ENCODE measurements around the gene PKHD1.

Gene PKHD1

DNA sequence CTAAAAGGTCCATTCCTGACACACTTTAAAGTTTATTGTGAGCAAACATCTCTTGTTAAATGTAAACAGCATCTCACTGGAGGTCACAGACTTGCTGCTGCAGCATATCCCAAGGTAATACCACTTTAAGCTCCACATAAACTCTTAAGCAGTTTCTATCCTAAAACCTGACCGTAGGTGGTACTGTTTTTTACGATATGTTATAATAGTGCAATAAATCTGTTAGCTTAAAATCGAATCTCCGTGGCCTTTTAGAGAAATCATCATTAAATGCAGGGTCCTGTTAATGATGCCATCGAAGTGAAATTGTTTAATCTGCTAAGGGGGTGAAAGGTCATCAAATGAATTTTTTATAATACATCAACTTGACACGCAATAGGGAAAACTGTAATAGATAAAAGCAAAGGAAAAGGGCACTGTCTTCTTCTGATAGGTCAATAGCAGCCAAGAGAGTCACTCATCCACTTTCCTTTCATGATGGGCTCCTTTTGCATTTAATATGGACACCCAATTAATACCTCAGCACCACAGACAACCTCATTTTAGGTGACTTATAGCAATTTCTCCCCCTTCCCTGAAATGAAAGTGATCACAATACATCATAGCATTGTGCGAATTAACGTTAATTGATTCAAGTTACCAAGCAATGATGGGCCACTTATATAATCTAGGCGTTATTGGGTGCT, 436.1 kb downstream of the PKHD1 start:
- DNase-seq (ENCODE audit: extremely low read depth in 1 of 2, low read depth in 1 of 2) = no peak

GRCh38 chr6:51648774-51649173, 438.6 kb downstream of the PKHD1 start:
- no peak for DNase-seq (ENCODE audit: extremely low read depth in 1 of 2, low read depth in 1 of 2)

DNA sequence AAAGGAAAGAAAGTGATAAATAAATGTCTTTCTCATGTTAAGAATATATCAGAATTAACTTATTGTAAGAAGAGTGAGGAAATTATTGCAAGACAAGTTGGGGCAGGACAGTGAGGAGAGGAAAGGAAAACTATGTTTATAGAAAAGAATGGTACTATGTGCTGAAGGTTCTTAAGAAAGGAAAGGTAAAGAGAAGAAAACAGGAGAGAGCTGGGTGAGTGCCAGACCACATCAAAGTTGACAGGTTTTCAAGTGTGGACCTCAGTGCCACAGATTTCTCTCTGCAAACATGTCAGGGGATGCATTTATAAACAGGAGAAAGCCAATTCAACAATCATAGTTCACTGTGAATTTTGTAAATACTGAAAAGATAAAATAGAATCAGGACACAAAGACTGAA, 439.2 kb downstream of the PKHD1 start:
- DNase-seq (ENCODE audit: extremely low read depth in 1 of 2, low read depth in 1 of 2) = no peak

GRCh38 chr6:51644426-51644825, 443.0 kb downstream of the PKHD1 start:
- DNase-seq (ENCODE audit: extremely low read depth in 1 of 2, low read depth in 1 of 2) = no peak

DNA sequence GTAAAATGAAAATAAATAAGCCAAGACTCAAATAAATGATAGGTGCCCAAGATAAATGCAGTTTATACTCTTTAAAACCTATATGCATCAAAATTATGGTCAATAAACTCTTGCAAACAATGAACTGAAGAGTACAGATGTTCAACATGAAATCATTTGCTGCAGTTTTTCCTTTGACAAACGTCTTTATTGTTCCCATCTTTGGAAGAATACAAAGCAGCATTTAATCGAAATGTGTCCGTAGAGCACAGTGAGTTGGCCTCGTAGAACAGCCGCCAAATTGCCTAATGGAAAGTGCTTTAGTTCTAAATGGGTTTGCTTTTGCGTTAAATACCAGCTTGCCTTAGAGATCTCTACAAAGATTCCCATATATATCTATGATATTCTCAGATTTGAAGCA, 447.4 kb downstream of the PKHD1 start:
- no peak for DNase-seq (ENCODE audit: extremely low read depth in 1 of 2, low read depth in 1 of 2)

DNA sequence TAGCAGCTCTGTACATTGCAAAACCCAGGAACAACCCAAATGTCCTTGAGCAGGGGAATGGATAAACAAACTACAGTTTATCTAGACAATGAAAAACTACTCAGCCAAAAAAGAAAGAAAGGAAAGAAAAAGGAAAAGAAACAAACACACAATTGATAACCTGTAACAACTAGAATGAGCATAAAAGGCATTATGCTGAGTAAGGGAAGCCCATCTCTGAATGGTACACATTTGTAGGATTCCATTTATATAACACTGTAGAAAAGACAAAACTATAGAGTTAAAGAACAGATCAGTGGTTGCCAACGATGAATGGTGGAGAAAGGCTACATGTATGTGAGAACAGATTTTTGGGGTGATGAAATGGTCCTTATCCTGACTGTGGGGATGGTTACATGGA, 454.0 kb downstream of the PKHD1 start:
- DNase-seq (ENCODE audit: extremely low read depth in 1 of 2, low read depth in 1 of 2) = no peak

DNA sequence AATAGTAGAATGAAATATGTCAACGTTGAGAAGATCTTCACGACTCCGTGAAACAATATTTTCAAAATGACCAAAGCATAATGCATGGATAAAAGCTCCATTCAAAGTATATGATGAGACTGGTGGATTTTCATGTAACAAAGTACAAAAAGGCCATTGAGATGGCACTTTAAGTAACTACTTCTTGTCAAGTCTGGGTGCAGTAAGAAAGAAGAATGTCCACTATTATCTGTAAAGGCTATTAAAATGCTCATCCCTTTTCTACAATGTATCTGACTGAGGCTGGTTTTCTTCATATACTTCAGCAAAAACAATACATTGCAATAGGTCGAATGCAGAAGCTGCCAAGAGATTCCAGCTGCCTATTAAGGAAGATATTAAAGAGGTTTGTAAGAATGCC, 457.4 kb downstream of the PKHD1 start:
- no peak for DNase-seq (ENCODE audit: extremely low read depth in 1 of 2, low read depth in 1 of 2)

GRCh38 chr6:51626391-51626790, 461.0 kb downstream of the PKHD1 start:
- DNase-seq (ENCODE audit: extremely low read depth in 1 of 2, low read depth in 1 of 2) = no peak

DNA sequence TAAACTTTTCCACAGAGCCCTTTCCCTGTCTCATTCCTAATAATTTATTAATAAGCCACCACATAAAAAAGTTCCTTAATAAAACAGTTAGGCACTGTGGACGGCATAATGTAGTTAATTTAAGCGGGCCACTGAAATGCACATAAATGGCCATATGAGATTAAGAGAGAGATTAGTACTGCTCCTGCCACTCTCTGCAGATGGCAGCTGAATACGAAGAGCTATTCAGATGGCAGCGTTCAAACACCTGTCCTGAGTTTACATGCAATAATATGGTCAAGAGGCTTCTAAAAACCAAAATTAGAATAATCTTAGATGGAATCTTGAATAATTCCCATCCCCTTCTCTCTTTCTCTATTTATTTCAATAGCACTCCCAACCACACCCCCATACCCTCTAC, 461.8 kb downstream of the PKHD1 start:
- DNase-seq (ENCODE audit: extremely low read depth in 1 of 2, low read depth in 1 of 2) = no peak

DNA sequence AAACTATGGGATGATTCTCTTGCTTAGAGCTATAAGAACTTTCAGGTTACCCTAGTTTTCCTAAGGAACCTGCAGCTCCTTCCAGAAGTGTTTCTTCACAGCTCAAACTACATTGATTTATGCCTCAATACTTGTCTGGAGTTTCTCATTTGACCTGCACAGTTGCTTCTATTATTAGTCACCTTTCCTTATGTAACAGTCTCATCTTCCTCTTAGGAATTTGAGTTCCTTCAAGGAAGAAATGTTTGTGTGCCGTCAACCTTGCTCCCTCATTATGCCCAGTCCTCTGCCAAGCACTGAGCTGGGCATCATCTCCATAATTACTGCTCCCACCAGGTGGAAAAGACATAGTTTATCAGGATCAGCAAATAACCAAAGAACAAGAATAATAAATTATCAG, 466.4 kb downstream of the PKHD1 start:
- DNase-seq (ENCODE audit: extremely low read depth in 1 of 2, low read depth in 1 of 2) = no peak

DNA sequence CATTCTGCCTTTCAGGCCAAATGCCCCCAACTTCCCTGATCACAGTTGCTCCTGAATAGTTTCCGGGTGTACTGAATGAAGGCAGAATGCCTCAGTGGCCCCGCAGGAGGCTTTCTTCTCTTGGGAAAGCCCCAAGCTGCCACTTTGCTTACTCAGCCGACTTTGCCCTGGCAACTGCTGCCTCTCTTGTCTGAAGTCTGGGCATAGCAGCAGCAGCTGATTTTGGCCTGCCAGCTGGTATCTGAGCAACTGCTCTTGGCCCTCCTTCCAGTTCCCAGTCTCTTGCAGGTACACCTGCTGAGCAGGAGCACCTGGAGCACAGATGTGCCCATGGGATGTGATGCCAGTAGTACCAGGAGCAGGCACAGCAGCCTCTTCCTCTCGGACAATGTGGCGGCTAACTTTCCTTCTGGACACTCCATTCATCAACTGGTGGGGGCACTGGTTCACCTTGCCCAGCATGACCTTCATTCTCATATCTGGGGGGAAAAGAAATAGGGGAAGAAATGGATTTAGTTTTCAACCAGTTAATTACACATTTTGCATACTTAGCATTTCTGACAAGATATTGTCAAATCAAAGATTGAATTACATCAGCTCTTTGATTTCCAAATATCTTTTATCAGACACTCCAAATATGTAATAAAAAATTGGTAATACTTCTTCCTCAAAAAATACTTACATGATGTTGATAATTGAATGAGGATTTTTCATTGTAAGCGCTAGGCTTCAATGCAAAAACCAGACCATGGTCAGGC, 468.2 kb downstream of the PKHD1 start:
- DNase-seq (ENCODE audit: extremely low read depth in 1 of 2, low read depth in 1 of 2) = no peak

DNA sequence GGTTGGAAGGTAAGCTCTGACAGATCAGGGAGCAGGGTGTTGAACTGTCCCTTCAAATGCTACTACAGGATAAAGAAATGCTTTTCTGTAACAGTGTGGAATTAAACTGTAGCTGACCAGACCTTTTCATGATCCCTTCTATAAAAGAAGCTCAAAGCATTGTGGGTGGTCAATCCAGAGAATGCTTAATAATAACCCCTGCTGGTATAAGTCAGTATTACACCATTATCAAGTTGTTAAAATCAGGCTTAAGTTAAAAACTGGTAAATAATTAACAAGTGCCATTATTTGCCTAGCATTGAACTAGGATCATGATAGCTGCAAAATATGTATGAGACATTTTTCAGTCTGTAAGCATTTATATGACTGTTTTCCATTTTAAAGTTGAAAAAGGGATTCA, 468.9 kb downstream of the PKHD1 start:
- no peak for DNase-seq (ENCODE audit: extremely low read depth in 1 of 2, low read depth in 1 of 2)

DNA sequence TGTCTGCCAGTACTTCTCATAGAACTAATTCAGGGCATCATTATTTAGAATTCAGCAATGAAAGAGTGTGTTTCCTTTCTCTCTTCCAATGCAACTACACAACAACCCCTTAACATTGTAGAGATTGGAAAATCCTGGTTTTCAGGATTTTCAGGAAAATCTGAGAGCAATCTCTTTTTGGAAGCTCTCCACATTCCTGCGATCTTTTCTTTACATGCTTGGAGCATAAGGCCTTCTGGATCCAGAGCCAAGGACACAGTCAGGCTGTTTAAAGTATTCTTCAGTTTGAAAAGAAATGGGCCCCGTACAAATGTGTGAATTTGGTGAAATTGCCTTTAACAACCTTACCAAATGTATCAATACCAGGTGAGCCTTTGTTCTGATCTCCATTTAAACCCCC, 469.7 kb downstream of the PKHD1 start:
- no peak for DNase-seq (ENCODE audit: extremely low read depth in 1 of 2, low read depth in 1 of 2)

DNA sequence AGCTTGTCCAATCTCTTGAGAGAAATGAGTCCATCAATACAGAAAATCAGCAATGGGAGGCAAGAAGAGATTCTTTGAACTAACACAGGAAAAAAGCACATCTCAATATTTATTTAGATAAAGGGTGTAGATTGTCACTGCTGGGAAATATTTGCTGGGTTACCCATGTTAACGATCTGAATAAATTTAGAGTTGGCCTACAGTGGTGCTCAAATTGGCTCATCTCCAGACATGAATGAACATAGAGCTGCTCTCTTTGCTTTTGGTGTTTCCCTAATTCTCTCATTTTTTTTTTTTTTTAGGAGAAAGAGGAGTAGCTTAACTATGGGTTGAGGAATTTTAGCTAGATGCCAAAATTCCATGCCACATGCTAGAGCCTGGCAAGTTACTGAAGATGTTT, 471.2 kb downstream of the PKHD1 start:
- no peak for DNase-seq (ENCODE audit: extremely low read depth in 1 of 2, low read depth in 1 of 2)

DNA sequence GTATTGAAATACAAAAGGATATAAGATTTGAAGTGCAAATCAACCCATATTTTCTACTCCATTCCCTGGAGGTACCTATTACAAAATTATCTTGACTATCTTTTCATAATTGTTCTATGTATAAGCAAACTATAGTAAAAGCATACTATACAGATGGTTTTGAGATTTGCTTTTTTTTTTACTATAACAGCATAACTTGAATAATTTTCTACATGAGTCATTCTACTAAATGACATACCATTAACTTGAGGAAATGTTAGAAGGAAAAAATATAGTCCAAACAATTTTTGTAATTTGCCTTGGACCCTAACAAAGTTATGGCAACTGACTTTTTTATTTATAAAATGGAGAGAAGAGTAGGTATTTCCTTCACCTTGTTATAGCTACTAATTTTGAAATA, 472.7 kb downstream of the PKHD1 start:
- no peak for DNase-seq (ENCODE audit: extremely low read depth in 1 of 2, low read depth in 1 of 2)

DNA sequence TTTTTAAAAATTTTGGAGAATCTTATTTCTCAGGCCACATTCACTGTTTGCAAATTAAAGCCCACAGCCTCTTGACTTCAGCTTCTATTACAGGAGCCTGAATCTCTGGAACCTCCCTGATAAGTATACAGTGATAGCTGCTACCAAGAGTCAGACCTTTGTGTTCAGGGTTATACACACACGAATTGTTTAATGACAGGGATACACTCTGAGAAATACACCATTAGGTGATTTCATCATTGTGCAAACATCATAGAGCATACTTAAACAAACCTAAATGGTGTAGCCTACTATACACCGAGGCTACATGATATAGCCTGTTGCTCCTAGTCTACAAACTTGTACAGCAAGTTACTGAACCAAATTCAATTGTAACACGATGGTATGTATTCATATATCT, 473.9 kb downstream of the PKHD1 start:
- DNase-seq (ENCODE audit: extremely low read depth in 1 of 2, low read depth in 1 of 2) = no peak

GRCh38 chr6:51608932-51609331, 478.5 kb downstream of the PKHD1 start:
- DNase-seq (ENCODE audit: extremely low read depth in 1 of 2, low read depth in 1 of 2) = no peak

DNA sequence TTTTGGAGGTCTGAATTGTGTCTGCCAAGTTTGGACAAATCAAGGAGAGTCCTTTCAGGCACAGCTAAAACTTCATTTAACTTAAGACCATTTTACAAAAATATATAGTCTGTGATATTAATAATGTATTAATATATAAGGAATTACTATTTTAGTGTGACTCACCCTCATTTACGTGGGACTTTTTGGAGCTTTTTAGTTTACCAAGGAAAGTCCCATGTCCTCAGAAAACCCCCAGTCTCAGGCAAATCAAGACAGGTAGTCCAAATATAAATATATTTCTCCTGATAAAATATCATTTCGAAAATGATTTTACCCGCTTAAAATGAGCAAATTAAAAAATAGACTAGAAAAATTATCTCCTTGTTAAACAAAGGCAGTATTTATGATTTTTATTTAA, 479.0 kb downstream of the PKHD1 start:
- no peak for DNase-seq (ENCODE audit: extremely low read depth in 1 of 2, low read depth in 1 of 2)

GRCh38 chr6:51600514-51600913, 486.9 kb downstream of the PKHD1 start:
- no peak for DNase-seq (ENCODE audit: extremely low read depth in 1 of 2, low read depth in 1 of 2)

DNA sequence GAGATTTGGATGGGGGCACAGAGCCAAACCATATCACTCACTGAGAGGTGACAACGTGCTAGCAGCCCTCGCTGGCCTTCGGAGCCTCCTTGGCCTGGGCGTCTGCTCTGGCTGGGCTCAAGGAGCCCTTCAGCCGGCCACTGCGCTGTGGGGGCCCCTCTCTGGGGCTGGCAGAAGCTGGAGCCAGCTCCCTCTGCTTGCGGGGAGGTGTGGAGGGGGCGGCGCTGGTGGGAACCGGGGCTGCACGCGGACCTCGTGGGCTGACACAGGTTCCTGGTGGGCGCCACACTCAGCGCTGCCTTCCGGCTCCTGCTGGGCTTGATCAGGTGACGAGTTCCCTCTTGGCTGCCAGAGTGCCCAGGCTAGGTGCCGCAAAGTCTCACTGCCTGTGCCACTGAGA, 489.2 kb downstream of the PKHD1 start:
- no peak for DNase-seq (ENCODE audit: extremely low read depth in 1 of 2, low read depth in 1 of 2)

DNA sequence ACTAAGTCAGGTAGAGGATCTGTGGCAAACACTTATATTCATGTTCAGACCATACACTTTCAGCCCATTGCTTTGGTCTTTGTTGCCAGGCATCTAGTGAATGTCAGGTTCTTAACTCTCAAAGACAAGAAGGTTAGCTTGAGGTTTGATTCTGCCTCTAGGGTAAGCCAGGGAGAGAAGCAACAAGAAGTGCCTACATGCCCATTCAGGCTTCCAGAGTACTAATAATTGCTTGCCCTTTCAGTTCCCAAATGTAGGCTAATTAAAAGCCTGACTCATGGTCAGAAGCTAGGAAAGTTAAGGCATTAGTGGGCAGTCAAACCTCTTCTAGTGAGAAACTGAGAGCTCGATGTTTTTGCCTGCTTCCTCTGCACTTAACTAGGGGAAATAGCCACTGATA, 492.4 kb downstream of the PKHD1 start:
- DNase-seq (ENCODE audit: extremely low read depth in 1 of 2, low read depth in 1 of 2) = no peak

- no peak for DNase-seq (ENCODE audit: extremely low read depth in 1 of 2, low read depth in 1 of 2)
Observed at GRCh38 chr6:51585264-51585663, 502.1 kb downstream of the PKHD1 start.

DNA sequence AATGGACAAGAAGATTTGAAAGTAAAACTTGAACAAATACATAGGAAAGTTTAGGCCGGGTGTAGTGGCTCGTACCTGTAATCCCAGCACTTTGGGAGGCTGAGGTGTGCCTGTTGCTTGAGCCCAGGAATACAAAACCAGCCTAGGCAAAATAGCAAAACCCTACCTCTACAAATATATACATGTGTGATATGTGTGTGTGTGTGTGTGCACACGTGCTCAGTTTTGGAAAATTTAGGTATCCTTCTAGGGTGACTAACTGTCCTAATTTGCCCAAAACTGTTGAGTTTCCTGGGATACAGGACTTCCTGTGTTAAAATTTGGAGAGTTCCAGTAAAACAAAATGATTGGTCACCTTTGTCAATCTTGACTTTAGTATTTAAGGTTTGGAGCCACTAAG, 503.2 kb downstream of the PKHD1 start:
- DNase-seq (ENCODE audit: extremely low read depth in 1 of 2, low read depth in 1 of 2) = no peak
